SK-N-SH treated with all-trans-retinoic acid at 6 μM for 48 hours (cell line): ENCODE results near the gene GLI2.

Source experiments
- ATAC-seq: fragments of 200-7000 bp; cut with Tn5 transposase; 3 replicates; pipeline ENCODE4 v1.9.1; 2020; ENCODE audit warnings: mild to moderate bottlenecking, moderate library complexity
- ARNTL ChIP-seq: fragments of 450-650 bp; formaldehyde crosslinking; IDR thresholded peaks from 2 replicates; pipeline ENCODE4 v1.5.0; 2020; ENCODE audit warnings: low read depth, mild to moderate bottlenecking, moderate library complexity, borderline replicate concordance
- BACH2 ChIP-seq: fragments of 250-450 bp; sonication (Bioruptor Pico); IDR thresholded peaks from 2 replicates; pipeline ENCODE4 v1.9.0; 2021; ENCODE audit warnings: mild to moderate bottlenecking, borderline replicate concordance
- CSDC2 ChIP-seq: fragments of 250-450 bp; sonication (Bioruptor Pico); IDR thresholded peaks from 2 replicates; pipeline ENCODE4 v1.5.0; 2020; ENCODE audit warnings: mild to moderate bottlenecking, moderate library complexity
- ESRRG ChIP-seq: fragments of 250-450 bp; sonication (Bioruptor Pico); IDR thresholded peaks from 2 replicates; pipeline ENCODE4 v1.6.1; 2021; ENCODE audit warnings: mild to moderate bottlenecking
- GLIS3 ChIP-seq: fragments of 250-450 bp; sonication (Bioruptor Pico); IDR thresholded peaks from 2 replicates; pipeline ENCODE4 v1.5.0; 2020; ENCODE audit warnings: mild to moderate bottlenecking, moderate library complexity
- ISL1 ChIP-seq: fragments of 250-450 bp; sonication (Bioruptor Pico); IDR thresholded peaks from 2 replicates; pipeline ENCODE4 v2.1.2; 2022; ENCODE audit warnings: mild to moderate bottlenecking, moderate library complexity
- OSR1 ChIP-seq: fragments of 250-450 bp; sonication (Bioruptor Pico); IDR thresholded peaks from 2 replicates; pipeline ENCODE4 v1.8.0; 2022; ENCODE audit warnings: moderate library complexity, mild to moderate bottlenecking, inconsistent platforms
- PPARA ChIP-seq: fragments of 250-450 bp; sonication (Bioruptor Pico); IDR thresholded peaks from 2 replicates; pipeline ENCODE4 v1.5.0; 2020; ENCODE audit warnings: mild to moderate bottlenecking, borderline replicate concordance
- RARB ChIP-seq: fragments of 250-450 bp; sonication (Bioruptor Pico); IDR thresholded peaks from 2 replicates; pipeline ENCODE4 v1.8.0; 2021; ENCODE audit warnings: mild to moderate bottlenecking, moderate library complexity
- TCF4 ChIP-seq: fragments of 250-450 bp; sonication (Bioruptor Pico); IDR thresholded peaks from 2 replicates; pipeline ENCODE4 v1.8.0; 2021; ENCODE audit warnings: mild to moderate bottlenecking, moderate library complexity, borderline replicate concordance
- TOX ChIP-seq: fragments of 250-450 bp; sonication (Bioruptor Pico); IDR thresholded peaks from 2 replicates; pipeline ENCODE4 v1.8.0; 2021; ENCODE audit warnings: mild to moderate bottlenecking, moderate library complexity, borderline replicate concordance
- TSHZ2 ChIP-seq: fragments of 250-450 bp; sonication (Bioruptor Pico); IDR thresholded peaks from 2 replicates; pipeline ENCODE4 v1.5.0; 2020; ENCODE audit warnings: mild to moderate bottlenecking, moderate library complexity
- ZFP3 ChIP-seq: fragments of 250-450 bp; sonication (Bioruptor Pico); IDR thresholded peaks from 2 replicates; pipeline ENCODE4 v1.5.0; 2020; ENCODE audit warnings: mild to moderate bottlenecking, moderate library complexity
- ZNF565 ChIP-seq: fragments of 450-650 bp; formaldehyde crosslinking; conservative IDR thresholded peaks from 2 replicates; pipeline ENCODE4 v1.5.0; 2020; ENCODE audit warnings: low read depth, mild to moderate bottlenecking, moderate library complexity
- ZNF70 ChIP-seq: fragments of 450-650 bp; formaldehyde crosslinking; IDR thresholded peaks from 2 replicates; pipeline ENCODE4 v1.5.0; 2020; ENCODE audit warnings: mild to moderate bottlenecking, moderate library complexity
- ZNF8 ChIP-seq: fragments of 450-650 bp; formaldehyde crosslinking; IDR thresholded peaks from 2 replicates; pipeline ENCODE4 v1.5.0; 2020; ENCODE audit warnings: mild to moderate bottlenecking, moderate library complexity
- TF ChIP-seq, protein P1 (sequence below): fragments of 250-450 bp; sonication (Bioruptor Pico); IDR thresholded peaks from 2 replicates; pipeline ENCODE4 v1.8.0; 2021; ENCODE audit warnings: low read depth, mild to moderate bottlenecking, moderate library complexity, borderline replicate concordance
- TF ChIP-seq, protein P2 (sequence below): fragments of 250-450 bp; sonication (Bioruptor Pico); IDR thresholded peaks from 2 replicates; pipeline ENCODE4 v1.8.0; 2020; ENCODE audit warnings: mild to moderate bottlenecking, moderate library complexity, borderline replicate concordance
- TF ChIP-seq, protein P3 (sequence below): fragments of 250-450 bp; sonication (Bioruptor Pico); IDR thresholded peaks from 2 replicates; pipeline ENCODE4 v1.5.1; 2020; ENCODE audit warnings: low read depth, mild to moderate bottlenecking, moderate library complexity
- TF ChIP-seq, protein P4 (sequence below): fragments of 250-450 bp; sonication (Bioruptor Pico); IDR thresholded peaks from 2 replicates; pipeline ENCODE4 v1.5.1; 2021; ENCODE audit warnings: mild to moderate bottlenecking, moderate library complexity

GLI2 gene

GRCh38 chr2:120763931-120764330, 28.3 kb downstream of the GLI2 start:
- TF ChIP-seq CSDC2 (CRISPR knock-in tag), result no peak
- no peak for ATAC-seq

DNA sequence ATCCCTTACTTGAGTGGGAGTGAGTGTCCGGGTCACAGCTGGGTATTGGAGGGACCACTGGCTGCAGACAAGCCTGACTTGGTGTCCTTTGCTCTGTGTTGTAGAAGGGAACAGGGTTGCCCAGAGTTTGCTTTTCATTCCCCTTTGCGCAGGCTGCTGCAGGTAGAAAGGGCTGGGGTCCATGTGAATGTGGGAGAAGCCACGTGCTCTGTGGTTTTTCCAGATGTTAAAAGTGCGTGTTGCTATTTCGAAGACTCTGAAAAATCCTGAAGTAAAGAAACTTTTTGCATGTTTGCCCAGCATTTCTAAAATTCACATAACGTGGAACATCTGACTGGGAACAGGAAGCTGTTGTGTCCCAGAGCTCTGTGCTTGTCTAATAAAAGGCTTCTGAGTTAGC, 28.8 kb downstream of the GLI2 start:
- TF ChIP-seq RARB (CRISPR knock-in tag), result no peak
- no peak for TF ChIP-seq BACH2
- TF ChIP-seq, protein P1, sequence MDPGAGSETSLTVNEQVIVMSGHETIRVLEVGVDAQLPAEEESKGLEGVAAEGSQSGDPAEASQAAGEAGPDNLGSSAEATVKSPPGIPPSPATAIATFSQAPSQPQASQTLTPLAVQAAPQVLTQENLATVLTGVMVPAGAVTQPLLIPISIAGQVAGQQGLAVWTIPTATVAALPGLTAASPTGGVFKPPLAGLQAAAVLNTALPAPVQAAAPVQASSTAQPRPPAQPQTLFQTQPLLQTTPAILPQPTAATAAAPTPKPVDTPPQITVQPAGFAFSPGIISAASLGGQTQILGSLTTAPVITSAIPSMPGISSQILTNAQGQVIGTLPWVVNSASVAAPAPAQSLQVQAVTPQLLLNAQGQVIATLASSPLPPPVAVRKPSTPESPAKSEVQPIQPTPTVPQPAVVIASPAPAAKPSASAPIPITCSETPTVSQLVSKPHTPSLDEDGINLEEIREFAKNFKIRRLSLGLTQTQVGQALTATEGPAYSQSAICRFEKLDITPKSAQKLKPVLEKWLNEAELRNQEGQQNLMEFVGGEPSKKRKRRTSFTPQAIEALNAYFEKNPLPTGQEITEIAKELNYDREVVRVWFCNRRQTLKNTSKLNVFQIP (CRISPR knock-in tag), result no peak
- TF ChIP-seq ZNF565 (CRISPR knock-in tag), result no peak
- TF ChIP-seq, protein P2, sequence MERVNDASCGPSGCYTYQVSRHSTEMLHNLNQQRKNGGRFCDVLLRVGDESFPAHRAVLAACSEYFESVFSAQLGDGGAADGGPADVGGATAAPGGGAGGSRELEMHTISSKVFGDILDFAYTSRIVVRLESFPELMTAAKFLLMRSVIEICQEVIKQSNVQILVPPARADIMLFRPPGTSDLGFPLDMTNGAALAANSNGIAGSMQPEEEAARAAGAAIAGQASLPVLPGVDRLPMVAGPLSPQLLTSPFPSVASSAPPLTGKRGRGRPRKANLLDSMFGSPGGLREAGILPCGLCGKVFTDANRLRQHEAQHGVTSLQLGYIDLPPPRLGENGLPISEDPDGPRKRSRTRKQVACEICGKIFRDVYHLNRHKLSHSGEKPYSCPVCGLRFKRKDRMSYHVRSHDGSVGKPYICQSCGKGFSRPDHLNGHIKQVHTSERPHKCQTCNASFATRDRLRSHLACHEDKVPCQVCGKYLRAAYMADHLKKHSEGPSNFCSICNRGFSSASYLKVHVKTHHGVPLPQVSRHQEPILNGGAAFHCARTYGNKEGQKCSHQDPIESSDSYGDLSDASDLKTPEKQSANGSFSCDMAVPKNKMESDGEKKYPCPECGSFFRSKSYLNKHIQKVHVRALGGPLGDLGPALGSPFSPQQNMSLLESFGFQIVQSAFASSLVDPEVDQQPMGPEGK (CRISPR knock-in tag), result no peak
- ATAC-seq, result no peak; the same call in 2 of the 3 replicates

DNA sequence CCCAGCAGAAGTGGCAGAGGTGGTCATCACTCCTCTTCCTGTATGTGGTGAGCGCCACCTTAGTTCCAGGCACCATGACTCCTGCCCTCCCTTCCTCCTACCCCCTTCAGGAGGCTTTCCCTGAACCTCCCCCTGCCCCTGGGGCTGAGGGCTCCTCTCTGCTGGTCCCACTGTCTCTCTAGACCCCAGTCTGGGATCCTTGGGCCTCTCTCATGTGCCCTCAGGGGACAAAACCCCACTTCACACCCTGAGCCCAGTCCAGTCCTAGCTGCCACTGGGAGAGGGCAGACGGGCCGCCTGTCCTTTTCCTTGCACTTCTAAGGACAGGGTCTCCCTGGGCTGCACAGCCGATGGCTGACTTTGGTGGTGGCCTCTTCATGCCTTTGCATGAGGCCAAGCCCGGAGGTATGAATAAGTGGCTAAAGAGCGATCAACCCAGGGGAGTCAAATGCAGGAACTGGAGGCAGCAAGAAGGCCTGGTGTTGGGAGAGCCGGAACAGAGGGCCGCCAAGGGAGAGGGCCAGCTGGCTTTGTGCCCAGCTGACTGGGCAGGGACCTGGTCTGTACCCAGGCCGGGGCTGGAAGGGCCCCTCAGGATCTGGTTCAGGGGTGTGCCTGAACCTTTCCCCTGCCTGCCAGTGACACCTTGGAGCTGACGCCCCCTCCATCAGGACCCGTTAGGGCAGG, 29.5 kb downstream of the GLI2 start:
- peak; percentile 63 for ATAC-seq
- no peak for TF ChIP-seq RARB (CRISPR knock-in tag)
- TF ChIP-seq PPARA (CRISPR knock-in tag), result no peak
- no peak for TF ChIP-seq ZNF8 (CRISPR knock-in tag)
- no peak for TF ChIP-seq GLIS3 (CRISPR knock-in tag)
- no peak for TF ChIP-seq ZFP3 (CRISPR knock-in tag)
- TF ChIP-seq ARNTL (CRISPR knock-in tag), result no peak
- TF ChIP-seq, protein P3, sequence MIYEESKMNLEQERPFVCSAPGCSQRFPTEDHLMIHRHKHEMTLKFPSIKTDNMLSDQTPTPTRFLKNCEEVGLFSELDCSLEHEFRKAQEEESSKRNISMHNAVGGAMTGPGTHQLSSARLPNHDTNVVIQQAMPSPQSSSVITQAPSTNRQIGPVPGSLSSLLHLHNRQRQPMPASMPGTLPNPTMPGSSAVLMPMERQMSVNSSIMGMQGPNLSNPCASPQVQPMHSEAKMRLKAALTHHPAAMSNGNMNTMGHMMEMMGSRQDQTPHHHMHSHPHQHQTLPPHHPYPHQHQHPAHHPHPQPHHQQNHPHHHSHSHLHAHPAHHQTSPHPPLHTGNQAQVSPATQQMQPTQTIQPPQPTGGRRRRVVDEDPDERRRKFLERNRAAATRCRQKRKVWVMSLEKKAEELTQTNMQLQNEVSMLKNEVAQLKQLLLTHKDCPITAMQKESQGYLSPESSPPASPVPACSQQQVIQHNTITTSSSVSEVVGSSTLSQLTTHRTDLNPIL (CRISPR knock-in tag), result no peak
- TF ChIP-seq, protein P2 (CRISPR knock-in tag), result no peak
- no peak for TF ChIP-seq TCF4 (CRISPR knock-in tag)
- TF ChIP-seq CSDC2 (CRISPR knock-in tag), result no peak
- TF ChIP-seq, protein P1 (CRISPR knock-in tag), result no peak
- no peak for TF ChIP-seq ZNF70 (CRISPR knock-in tag)
- TF ChIP-seq OSR1 (CRISPR knock-in tag), result no peak
- TF ChIP-seq TOX, result no peak
- TF ChIP-seq ESRRG (CRISPR knock-in tag), result no peak
- no peak for TF ChIP-seq TSHZ2 (CRISPR knock-in tag)
- TF ChIP-seq, protein P4, sequence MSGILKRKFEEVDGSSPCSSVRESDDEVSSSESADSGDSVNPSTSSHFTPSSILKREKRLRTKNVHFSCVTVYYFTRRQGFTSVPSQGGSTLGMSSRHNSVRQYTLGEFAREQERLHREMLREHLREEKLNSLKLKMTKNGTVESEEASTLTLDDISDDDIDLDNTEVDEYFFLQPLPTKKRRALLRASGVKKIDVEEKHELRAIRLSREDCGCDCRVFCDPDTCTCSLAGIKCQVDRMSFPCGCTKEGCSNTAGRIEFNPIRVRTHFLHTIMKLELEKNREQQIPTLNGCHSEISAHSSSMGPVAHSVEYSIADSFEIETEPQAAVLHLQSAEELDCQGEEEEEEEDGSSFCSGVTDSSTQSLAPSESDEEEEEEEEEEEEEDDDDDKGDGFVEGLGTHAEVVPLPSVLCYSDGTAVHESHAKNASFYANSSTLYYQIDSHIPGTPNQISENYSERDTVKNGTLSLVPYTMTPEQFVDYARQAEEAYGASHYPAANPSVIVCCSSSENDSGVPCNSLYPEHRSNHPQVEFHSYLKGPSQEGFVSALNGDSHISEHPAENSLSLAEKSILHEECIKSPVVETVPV (CRISPR knock-in tag), result no peak
- TF ChIP-seq ZNF565 (CRISPR knock-in tag), result no peak
- TF ChIP-seq ISL1 (CRISPR knock-in tag), result no peak
